ENCODE measurements around the gene ASXL1. TPM values are rescaled to one million over a fixed set of nuclear protein-coding genes. Genes with fewer than 3 reads are reported as not detected.

ASXL1 gene
- total and polyA plus RNA-seq, 2 experiments from 2014 or later, result 10.4 to 29.0 TPM

GRCh38 chr20:32404017-32404416 lies 45.9 kb downstream of the ASXL1 start:
- Histone ChIP-seq H3K4me2 (no peak overlapping the region), H3K4me3 (no peak overlapping the region), H3K27ac (ENCODE audit: low read depth) (no peak overlapping the region), H4K20me1 (replicated peaks; ENCODE audit: insufficient read depth) (peaks cover 20% of the 10 kb centered on the region), H3F3A (replicated peaks; ENCODE audit: low read depth) (no peaks in the 10 kb centered on the region), H2AFZ (no peak overlapping the region), H3K79me2 (replicated peaks; ENCODE audit: insufficient read depth) (no peaks in the 10 kb centered on the region), H3K9me2 (ENCODE audit: insufficient read depth) (no peaks in the 10 kb centered on the region), H3K27me3 (ENCODE audit: insufficient read depth) (no peaks in the 10 kb centered on the region), H3K36me3 (ENCODE audit: insufficient read depth) (no peaks in the 10 kb centered on the region), H3K4me1 (ENCODE audit: insufficient read depth) (no peaks in the 10 kb centered on the region)
- Mint-ChIP-seq H3K27me3 (ENCODE audit: insufficient read depth, low read depth, poor library complexity) (no peaks in the 10 kb centered on the region), H3K36me3 (ENCODE audit: low read depth) (no peaks in the 10 kb centered on the region), H3K4me3 (no peak overlapping the region), H3K4me1 (no peaks in the 10 kb centered on the region), H3K9me3 (no peaks in the 10 kb centered on the region), H3K27ac (no peak overlapping the region)
- no peak for DNase-seq (ENCODE audit: low spot score)
- TF ChIP-seq JUNB (IDR thresholded peaks at IDR 0.05; ENCODE audit: unreplicated experiment), result no peak
- no peak for TF ChIP-seq ZNF331 (CRISPR knock-in tag; IDR thresholded peaks at IDR 0.05; ENCODE audit: low read depth)
- no peak for TF ChIP-seq ZNF462 (CRISPR knock-in tag; IDR thresholded peaks at IDR 0.05)
- no peak for TF ChIP-seq EZH2 (IDR thresholded peaks at IDR 0.05; ENCODE audit: low read depth, unreplicated experiment)
- no peak for TF ChIP-seq POLR2AphosphoS5 (IDR thresholded peaks at IDR 0.05; ENCODE audit: low read depth)
- TF ChIP-seq STAT1 (IDR thresholded peaks at IDR 0.05; ENCODE audit: unreplicated experiment), result no peak
- TF ChIP-seq EZH2phosphoT487 (IDR thresholded peaks at IDR 0.05; ENCODE audit: unreplicated experiment), result no peak
- no peak for TF ChIP-seq ETS1 (IDR thresholded peaks at IDR 0.05)
- no peak for TF ChIP-seq NANOG (IDR thresholded peaks at IDR 0.05; ENCODE audit: borderline replicate concordance)
- TF ChIP-seq REST (IDR thresholded peaks at IDR 0.05; ENCODE audit: unreplicated experiment), result no peak
- TF ChIP-seq CTCF (conservative IDR thresholded peaks at IDR 0.05; ENCODE audit: low read depth in 2 of 2), result no peak
- TF ChIP-seq ZNF114 (CRISPR knock-in tag; IDR thresholded peaks at IDR 0.05), result no peak
- no peak for TF ChIP-seq CREB1 (CRISPR knock-in tag; IDR thresholded peaks at IDR 0.05; ENCODE audit: low read depth)
- ATAC-seq, result no peak

Data from GM23338 (cell line).